OCI-LY3 (cell line): ENCODE data around the gene ARL13A.

Source experiments
- CTCF ChIP-seq: fragments of 200-600, 300-600 bp; sonication (generic); IDR thresholded peaks from 2 replicates; pipeline ENCODE4 v1.5.1; 2014; ENCODE audit warnings: antibody characterized with exemption, low read length, low read depth
- EZH2phosphoT487 ChIP-seq: fragments of 200-600 bp; shearing (Covaris generic); IDR thresholded peaks from 2 replicates; pipeline ENCODE4 v1.6.1; 2018; ENCODE audit warnings: antibody characterized with exemption, mixed run types, low read depth

- TF ChIP-seq CTCF (no peak), EZH2phosphoT487 (no peak)
These were observed 40.6 kb upstream of the ARL13A start, which contains the start of gene XKRX for GRCh38 chrX:100928660-100929613.
